T-helper 1 cell (primary cell): Measurements from ENCODE around the gene FBXW11.
A peak's percentile ranks its signal among the peaks of the same experiment; 100 is the strongest.
"Not testable (repeated sequence)": the region's sequence is repeated elsewhere in the genome, so short reads cannot be mapped to it uniquely, and the experiment has no call there.

Source experiments
- DNase-seq, 5 donors: peaks; one replicate each; pipeline ENCODE4 v3.0.0-alpha.2; 2012 to 2020

FBXW11 gene

DNA sequence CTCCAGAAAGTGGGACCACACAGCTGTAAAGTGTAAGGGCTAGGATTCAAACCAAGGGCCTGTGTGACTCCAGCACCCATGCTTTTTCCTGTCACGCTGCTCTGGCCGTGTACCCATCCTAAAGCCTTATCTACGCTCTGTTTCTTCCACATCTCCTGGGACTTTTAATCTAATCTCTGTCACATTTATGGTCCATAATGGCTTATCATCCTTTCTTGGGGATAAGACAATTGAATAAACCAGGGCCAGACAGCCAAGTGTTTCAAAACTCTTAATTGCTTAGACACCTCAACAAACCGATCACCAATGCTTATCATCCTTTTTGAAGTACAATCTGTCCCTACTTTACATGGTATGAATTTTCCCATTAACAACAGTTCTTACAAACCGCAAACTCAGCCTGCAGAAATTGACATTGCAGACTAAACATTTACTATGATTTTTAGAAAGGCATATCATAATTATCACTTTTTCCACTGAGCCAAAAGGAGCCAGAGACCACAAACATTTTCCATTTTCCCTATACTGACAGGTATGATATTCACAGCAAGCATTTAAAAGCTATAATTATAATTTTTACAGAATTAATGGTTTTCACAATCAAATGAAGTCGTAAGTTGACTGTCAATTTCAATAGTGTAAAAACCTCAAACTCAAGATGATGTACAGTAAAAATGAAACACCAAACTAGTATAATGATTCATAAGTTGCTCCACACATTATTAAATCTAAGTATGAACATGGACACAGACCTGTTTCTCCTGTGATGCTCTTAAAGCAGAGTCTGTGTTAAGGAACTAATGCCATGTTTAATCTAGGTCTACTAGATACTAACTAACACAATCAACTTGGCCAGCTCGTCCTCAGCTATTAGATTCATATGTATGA lies 99.5 kb downstream of the FBXW11 start:
- DNase-seq = peak in 1 of 5 donors; percentile 50

DNA sequence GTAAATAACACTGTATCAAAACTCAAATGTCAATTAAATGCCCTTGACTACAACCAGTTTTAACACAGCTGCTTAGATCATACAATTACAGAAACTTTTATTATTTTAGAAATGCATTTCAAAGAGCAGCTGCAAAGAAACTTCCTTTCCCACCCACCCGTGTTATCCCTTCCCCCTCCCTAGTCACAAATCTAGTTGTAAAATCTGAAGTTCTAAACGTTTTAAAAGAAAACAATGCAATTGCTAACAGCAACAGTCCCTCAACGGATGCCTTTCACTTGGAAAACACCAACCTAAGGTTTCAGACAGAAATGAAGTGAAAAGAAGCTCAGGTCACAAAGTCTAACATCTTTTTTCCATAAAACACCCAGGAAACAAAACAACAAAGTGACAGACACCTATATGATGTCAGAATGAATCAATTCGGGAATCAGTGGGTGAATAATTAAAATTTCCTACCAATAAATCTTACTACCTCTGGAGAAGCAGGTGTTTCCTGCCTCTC lies 100.3 kb downstream of the FBXW11 start:
- no peak for DNase-seq

DNA sequence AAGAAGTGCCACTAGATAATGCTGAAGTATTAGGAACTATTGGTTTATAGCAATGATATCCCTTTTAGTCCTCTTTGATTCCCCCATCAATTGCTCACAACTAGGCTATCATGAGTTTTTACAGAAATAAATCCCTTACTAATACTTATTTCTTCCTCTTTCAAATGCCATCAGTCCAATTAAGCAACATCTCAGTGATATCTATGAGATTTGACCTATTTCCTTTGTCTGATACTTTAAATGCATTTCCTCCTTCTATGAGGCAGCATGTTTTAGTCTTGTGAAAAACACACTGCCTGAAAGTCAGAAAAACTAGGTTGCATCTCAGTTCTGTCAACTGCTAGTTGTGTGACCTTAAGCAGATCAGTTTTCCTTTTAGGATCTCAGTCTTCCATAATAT lies 101.6 kb downstream of the FBXW11 start:
- DNase-seq = no peak

DNA sequence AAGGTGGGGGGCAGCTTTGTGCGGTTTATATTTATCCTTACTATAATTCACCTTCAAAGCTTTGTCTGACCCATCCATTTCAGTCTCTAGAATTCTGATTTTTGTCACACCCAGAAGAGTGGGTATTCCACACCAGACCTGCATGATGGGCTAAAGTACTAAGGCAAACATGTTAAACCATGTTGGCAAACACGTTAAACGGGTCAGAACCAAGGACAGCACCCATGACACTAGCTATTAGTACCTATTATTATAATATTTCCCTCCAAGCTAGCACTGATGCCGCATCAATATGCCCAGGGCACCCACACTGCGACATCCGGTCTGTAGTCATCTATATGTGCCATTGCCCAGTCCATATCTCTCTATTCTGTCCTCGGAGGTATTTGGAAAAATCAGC lies 104.7 kb downstream of the FBXW11 start:
- no peak for DNase-seq

DNA sequence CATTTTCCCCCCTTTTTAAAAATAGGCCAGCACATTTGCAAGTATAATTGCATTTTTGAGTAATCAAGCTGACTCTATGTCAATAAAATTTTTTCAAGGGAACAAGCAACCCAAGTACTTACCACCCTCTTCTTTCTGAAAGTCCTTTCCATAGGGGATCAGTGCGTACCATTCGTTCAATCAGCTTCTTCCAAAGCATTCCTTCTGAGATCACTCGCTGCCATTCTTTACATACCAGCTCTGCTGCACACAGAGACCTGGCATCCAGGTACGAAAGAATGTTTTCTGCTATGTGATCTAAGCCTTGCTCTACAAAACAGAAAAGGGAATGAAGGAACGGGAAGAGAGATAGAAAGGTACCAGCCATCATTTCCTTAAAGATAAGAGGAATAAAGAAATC lies 106.6 kb downstream of the FBXW11 start:
- DNase-seq = no peak

DNA sequence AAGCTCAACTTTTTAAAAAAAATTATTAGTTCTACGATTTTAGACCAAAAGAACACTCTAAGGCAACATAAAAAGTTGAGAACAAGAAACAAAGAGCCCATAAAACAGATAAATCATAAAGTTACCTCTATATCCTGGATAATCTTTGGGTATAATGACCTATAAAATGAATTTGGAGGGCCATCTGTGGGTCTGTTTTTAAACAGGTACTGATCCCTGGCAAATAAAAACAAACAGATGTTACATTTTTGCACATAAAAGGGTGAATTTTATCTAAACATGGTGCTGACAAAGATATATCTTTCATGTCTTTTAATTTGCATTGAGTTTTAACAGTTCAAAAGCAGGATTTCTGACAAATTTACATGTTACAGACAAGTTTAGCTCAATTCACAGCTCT lies 107.6 kb downstream of the FBXW11 start:
- DNase-seq = no peak

DNA sequence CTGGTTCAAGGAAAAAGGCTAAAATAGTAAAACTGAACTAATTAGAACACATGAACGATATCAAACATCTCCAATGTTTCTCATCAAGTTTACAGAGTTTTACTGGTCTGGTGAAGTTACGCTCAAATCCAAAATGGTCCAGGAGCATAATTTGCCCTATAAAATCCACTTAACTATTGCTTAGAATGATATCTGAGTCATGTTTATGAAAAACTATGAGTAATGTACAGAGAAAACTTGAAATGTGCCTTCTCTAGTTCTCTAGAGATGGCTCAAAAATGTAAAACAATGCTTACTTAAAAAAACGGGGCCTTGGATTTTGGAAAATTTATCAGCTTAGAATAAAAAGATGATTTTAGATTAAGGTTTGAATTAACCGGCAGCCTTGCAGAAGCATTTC lies 108.1 kb downstream of the FBXW11 start:
- no peak for DNase-seq

DNA sequence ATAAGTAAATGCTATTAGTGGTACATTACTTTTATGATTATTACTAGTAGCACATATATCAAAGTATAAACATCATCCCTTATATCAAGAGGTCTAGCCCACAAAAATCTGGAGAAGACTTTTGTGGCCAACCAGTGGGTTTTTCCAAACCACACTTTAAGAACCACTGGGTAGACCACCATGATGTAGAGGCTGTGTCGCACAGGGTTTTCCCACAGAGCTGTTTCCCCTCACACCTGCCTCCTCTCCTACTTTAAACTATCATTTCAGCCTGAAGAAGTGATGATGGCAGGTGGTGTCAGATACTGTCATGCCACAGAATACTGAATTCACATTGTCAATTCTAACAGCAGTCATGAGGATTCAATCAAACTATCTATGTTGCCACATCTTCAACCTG lies 109.2 kb downstream of the FBXW11 start:
- DNase-seq = no peak

DNA sequence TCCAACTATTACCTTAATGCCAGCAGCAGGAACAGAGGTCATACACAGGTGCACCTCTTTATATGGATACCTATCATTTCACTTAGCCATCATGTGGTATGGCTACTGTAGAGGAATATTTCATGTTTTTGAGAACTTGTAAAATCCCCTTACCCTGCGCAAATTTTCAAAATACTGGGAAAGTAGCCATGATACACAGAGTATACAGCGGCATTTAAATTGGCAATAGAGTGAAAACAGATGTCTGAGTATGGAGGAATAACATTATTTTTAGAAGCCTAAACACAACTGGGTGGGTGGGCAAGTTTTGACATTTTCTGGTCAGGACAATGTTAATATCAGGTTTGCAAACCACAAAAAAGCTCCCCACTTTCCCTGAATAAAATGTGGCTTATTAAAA lies 111.4 kb downstream of the FBXW11 start:
- no peak for DNase-seq

DNA sequence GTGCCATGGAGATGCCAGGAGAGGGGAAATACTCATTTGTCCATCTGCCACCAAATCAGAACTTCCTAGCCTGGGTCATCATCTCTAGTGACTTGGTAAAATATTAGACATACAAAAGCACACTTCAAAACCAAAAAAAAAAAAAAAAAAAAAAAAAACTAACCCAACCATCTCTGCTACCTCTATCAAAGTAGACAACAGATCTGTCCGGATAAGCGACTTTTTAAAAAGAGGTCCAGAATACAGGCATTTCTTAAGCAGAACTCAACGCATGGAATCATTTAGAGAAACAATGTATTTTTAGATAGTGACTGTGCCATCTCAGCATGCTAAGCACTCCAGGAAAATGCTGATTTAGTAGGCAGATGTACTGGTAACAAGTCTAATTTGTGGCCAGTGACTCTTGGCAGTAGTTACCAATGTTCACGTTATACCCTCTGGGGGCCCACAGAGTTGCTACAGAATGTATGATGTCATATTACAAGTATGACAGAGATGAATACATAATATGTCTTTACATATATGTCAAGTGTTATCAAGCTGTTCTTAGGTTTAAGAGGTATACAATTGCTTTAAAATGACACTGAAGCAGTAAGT lies 113.0 kb downstream of the FBXW11 start:
- DNase-seq = no peak

DNA sequence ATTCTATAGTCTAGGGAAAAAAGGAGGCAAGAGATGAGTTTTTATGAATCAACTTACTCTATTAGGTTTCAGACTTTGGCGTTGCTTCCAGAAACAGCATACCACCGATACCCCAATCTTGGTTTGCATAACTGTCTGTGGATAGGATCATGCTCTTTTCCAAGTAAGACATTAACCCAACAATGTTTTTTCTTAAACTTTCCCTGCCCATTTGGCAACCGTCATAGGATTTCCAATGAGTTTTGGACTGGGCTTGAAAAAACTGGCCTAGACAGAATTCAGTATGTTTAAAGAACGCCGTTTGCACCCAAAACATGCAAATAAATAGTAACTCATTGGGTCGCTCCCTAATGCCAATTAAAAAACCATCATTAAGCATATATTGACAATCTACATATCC lies 114.8 kb downstream of the FBXW11 start:
- no peak for DNase-seq

DNA sequence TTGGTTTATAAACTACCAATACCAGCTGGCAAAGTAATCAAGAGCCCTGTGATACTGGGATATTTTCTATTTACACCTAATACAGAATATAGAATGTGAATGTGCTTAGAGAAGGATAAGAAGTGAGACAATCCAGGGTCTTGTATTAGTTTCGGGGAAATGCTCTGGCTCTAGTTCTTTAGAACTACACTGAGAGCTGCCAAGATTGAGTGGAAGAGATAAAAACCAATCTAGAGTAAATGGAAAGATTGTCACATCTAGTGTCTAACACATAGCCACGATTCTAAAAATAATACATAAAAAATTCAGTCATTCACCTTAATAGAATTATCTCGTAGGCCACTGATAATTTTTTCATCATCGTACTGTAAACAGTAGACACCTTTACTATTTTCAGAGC lies 115.3 kb downstream of the FBXW11 start:
- no peak for DNase-seq

DNA sequence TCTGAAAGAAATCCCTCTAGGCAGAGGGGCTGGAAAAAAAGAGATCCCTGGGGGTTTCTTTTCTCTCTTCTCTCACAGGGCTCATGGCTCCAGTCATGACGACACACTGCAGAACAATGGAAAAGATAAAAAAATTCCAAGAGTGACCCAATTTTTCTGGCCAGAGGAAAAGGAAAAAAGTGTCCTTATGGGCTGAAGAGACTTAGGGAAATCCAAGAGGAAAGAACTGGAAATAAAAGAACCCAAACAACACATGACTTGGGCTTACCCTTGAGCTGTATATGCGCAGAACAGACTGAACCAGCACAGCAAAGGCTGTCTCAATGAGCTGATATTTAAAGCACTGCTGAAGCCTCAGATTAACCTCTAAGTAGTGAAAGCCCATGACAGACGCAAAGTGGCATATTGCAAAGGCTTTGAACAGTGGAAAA lies 118.4 kb downstream of the FBXW11 start:
- no peak for DNase-seq

DNA sequence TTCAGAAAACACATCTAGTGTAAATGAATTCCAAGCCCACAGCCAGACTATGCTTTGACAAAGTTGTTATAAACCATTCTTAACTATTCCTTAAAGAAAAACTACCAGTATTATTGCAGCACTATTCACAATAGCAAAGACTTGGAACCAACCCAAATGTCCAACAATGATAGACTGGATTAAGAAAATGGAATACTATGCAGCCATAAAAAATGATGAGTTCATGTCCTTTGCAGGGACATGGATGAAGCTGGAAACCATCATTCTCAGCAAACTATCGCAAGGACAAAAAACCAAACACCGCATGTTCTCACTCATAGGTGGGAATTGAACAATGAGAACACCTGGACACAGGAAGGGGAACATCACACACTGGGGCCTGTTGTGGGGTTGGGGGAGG lies 120.4 kb downstream of the FBXW11 start:
- not testable (repeated sequence) for DNase-seq

DNA sequence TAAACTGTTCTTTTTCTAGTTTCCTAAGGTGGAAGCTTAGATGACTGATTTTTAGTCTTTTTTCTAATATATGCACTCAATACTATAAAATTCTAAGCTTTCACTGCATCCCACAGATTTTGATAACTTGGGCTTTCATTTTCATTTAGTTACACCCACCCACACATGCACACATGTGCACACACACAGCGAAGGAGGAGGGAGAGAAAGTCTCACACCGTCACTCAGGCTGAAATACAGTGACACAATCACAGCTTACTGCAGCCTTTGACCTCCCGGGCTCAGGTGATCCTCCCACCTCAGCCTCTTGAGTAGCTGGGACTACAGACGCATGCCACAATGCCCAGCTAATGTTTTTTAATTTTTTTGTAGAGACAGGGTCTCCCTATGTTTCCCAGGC lies 124.3 kb downstream of the FBXW11 start:
- peak in 1 of 5 donors; percentile 7 for DNase-seq

DNA sequence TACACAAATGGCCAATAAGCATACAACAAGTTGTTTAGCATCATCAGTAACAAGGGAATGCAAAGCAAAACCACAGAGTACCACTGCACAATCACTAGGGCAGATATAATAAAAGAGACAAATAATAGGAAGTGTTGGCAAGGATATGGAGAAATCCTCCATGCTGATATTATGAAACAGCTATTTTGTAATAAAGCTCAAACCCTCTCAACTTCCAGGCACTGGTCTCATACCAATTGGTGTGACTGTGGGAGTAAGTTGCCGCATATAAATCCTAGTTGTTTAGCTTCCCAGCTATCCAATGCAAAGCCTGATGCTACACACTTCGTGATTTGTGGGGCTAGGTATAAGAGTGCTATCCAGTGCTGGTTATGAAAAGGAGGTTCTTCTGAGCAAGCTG lies 132.2 kb downstream of the FBXW11 start:
- no peak for DNase-seq

DNA sequence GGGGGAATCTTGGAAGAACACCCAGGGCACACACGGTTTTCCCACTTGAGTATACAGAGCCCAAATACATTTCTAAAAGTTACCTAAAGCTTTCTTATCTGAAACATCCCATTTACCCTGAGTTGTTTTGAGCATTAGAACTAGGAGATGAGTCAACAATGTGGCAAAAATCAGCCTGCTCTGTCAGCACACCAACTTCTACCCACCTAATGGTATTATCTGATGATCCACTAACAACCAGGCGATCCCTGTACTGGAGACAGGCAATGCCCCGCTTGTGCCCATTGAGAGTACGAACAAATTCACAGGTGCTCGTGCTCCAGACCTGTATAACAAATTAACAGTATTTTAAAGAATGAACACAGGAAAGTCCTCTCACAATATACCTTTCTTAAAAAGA lies 133.8 kb downstream of the FBXW11 start:
- no peak for DNase-seq

DNA sequence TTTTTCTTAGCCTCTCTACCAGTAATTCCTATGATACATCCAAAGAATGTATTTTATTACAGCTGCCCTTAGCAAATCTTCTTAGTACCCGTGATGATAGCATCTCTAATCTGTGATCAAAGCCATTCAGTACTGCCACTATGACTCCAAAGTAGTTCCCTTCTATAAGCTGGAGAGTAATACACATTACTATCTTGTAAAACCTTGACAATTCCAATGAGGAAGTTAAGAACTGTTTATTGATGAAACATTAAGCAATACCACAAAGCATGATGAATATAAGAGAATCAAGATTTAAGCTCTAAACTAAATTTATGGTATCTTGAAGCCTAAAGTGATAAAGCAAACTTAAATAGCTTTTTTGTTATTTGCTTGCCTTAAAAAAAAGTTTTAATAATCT lies 134.7 kb downstream of the FBXW11 start:
- no peak for DNase-seq

DNA sequence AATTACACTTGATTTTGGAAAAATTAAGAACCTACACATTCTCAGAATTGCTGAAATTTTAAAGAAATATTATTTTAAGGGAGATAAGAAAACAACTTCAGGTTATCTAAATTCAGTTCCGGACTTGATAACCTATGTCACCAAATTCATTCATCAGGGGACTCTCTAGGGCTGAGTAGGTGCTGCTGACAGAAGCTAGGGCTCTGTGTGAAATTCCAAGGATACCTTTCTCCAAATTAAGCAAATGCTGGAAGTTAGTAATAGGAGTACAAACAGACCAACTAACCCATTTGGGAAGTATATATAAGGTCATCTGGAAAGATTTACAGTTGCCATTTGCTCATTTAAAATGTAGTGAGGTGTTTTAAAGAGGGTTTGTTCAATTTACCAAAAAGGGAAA lies 136.5 kb downstream of the FBXW11 start:
- DNase-seq = no peak

DNA sequence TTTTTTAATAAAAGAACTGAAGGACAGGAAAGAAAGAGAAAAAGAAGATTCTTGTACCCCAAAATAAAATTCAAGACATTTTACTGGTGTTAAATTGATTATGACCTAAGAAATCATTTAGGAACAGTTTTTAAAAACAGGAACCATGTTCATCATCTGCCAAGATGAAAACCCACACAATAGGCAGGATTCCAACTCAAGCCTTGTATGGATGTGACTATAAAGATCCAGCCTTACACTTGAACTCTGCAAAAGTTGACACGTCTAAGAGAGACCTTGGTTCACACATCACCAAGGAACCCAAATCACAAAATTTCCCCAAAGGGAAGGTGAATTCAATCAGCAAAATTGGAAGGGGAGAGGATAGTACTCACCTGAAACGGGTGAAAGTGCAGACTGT lies 138.2 kb downstream of the FBXW11 start:
- no peak for DNase-seq

DNA sequence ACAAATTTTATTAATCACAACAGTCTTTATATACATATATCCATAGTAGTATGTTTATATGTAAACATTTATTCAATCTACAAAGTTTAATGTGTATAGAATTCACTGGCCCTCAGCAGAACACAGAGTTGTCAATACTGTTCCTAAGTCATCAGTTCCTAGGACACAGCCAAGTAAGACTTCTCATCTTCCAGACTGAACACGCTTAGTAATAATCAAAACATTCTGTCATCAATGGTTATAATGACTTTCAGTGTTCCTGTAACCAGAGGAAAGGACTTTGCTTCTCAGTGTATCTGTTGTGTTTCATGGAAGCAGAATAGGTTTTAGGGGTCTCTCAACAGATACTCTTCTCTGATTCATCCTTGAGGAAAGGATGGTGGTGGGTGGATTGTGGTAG lies 138.7 kb downstream of the FBXW11 start:
- DNase-seq = no peak

DNA sequence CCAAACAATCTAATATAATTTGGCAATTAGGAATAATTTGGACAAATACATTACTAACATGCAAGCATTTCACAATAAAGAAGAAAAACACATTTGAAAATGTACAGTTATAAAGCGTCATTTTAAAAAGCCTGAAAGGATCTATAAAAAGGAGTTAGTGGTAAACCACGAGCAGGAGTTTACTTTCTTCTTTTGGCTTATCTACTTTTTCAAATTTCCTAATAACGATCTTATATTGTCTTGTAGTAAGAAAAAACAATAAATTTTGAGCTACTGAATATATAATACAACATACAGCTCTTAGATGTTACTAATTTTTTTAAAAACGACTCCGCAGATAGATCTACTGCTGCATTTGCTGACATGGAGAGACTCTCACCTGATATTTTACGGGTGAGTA lies 141.0 kb downstream of the FBXW11 start:
- no peak for DNase-seq

DNA sequence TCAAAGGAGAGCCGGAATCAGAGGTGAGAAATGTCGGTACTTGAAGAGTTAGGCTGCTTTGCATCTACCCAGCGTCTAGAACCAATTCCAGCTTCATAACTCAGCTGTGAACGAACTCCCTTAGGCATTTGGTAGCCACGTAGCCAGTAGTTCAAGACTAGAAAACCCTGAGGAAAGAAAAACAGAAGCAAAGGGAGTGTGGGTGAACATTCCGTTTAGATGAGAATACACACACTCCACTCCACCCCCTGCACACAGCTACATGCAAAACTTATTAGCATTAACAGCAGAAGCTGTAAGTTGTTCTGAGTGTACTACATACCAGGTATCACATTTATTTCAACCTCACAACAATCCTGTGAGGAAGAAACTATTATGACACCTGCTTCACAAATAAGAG lies 142.5 kb downstream of the FBXW11 start:
- no peak for DNase-seq

DNA sequence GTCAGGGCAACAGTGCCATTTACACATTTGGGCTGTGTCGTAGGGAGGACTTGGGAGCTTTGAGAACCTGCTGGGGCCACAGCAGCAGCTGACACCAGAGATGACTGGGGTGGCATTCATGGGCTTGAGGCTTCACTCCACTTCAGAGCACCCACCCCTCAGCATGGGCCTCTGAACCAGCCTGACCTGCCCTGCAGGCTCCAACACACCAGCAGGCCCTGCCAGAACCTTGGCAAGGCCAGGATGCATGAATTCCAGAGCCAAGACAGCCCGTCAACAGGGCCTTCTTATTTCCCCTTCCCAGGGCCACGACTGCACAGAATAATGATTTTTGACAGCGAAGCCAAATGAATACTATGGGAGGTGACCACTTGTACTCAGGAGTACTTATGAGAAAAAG lies 143.8 kb downstream of the FBXW11 start:
- DNase-seq = no peak
